Natural killer cell (primary cell): Measurements from ENCODE around the gene KRTAP13-3. TPM values are rescaled to one million over a fixed set of nuclear protein-coding genes. Genes with fewer than 3 reads are reported as not detected.

Experiments
- ATAC-seq, 3 donors: fragments of 150-1000 bp in 2 of 3; fragments of 200-7000 bp in 1 of 3; cut with Tn5 transposase; 1 replicate in 1 of 3; 2 replicates in 2 of 3; pipeline ENCODE4 v1.10.0; 2021; ENCODE audit warnings: mild to moderate bottlenecking in 2 of 3, moderate library complexity in 2 of 3
- DNase-seq, 2 donors: peaks; one replicate each; pipeline versions ENCODE4 v3.0.0 to v3.0.0-alpha.2; 2013 to 2021; ENCODE audit warnings: mixed read lengths in 1 of 2
- H3K27ac ChIP-seq: one replicate; pipeline ENCODE4 v1.5.1; 2013; ENCODE audit warnings: mild to moderate bottlenecking, low read length
- H3K27me3 ChIP-seq: one replicate; pipeline ENCODE4 v1.6.1; 2013; ENCODE audit warnings: low read length; ENCODE audit not compliant: control insufficient read depth, insufficient read depth
- H3K36me3 ChIP-seq: one replicate; pipeline ENCODE4 v1.6.1; 2013; ENCODE audit warnings: low read length; ENCODE audit not compliant: control insufficient read depth, insufficient read depth
- H3K4me1 ChIP-seq: one replicate; pipeline ENCODE4 v1.6.1; 2013; ENCODE audit warnings: low read length; ENCODE audit not compliant: control insufficient read depth, insufficient read depth
- H3K4me3 ChIP-seq: one replicate; pipeline ENCODE4 v1.5.1; 2013; ENCODE audit warnings: low read length
- H3K9me3 ChIP-seq: one replicate; pipeline ENCODE4 v1.6.1; 2013; ENCODE audit warnings: low read length; ENCODE audit not compliant: control insufficient read depth, insufficient read depth
- H3K27ac Mint-ChIP-seq, 2 donors: one replicate each; pipeline ENCODE4 v1.8.0; 2022; ENCODE audit warnings: mild to moderate bottlenecking in 2 of 2, mixed read lengths in 2 of 2, moderate library complexity in 1 of 2
- H3K27me3 Mint-ChIP-seq, 2 donors: one replicate each; pipeline ENCODE4 v1.8.0; 2022; ENCODE audit warnings: low read depth in 2 of 2, mixed read lengths in 2 of 2
- H3K36me3 Mint-ChIP-seq: one replicate; pipeline ENCODE4 v1.8.0; 2022; ENCODE audit warnings: mixed read lengths
- H3K4me1 Mint-ChIP-seq, 2 donors: one replicate each; pipeline ENCODE4 v1.8.0; 2022; ENCODE audit warnings: mixed read lengths in 2 of 2
- H3K4me3 Mint-ChIP-seq: one replicate; pipeline ENCODE4 v1.8.0; 2022; ENCODE audit warnings: mild to moderate bottlenecking, moderate library complexity, mixed read lengths
- H3K9me3 Mint-ChIP-seq, 2 donors: one replicate each; pipeline ENCODE4 v1.8.0; 2022; ENCODE audit warnings: mixed read lengths in 2 of 2
- WGBS: methylation state at CpG from one replicate; pipeline ENCODE4 v1.1.7; 2013; ENCODE audit warnings: missing lambda C conversion rate; ENCODE audit not compliant: insufficient coverage; 5-methylcytosine and 5-hydroxymethylcytosine counted together
- intact Hi-C: fragments of 100-400 bp; cut with micrococcal nuclease; formaldehyde crosslinking; loops from one replicate; pipeline ENCODE4 v1.14.2; 2022
- total RNA-seq, 4 donors: library from RNA; stranded (reverse); fragments of 120-200 nt in 1 of 4; gene quantifications; one replicate each; pipeline versions ENCODE4 v1.2.3 to v1.2.4, GENCODE V29; 2013 to 2022
- TF ChIP-seq, protein P1 (sequence below): fragments of 200-600 bp; IDR thresholded peaks from one replicate; pipeline ENCODE4 v1.8.0; 2022; ENCODE audit warnings: antibody characterized with exemption

Gene KRTAP13-3, protein sequence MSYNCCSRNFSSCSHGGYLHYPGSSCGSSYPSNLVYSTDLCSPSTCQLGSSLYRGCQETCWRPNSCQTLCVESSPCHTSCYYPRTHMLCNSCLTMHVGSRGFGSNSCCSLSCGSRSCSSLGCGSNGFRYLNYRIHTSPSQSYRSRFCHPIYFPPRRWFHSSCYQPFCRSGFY
- not detected for total RNA-seq
- total RNA-seq (2013), result not detected

DNA sequence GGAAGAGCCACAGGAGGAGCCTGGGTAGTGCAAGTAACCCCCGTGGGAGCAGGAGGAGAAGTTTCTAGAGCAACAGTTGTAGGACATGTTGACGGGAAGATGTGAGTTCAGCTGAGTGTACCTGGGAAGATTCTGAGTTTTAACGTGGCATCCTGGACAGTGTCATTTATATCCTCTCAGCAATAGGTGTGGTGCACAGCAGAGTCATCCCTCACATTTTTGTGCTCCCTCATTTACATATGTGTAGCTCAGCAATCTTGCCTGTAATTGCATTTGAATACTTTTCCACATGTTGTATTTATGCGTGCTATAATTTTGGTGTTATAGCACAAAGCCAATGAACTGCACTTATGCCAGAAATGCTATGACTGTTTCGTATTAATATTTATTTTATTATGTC is at the start of gene KRTAP13-3:
Gene KRTAP13-3, minus strand, starts transcription at position 101 of the 400 bp plus-strand sequence. Its CDS starts 14 bp downstream, at position 87.
- TF ChIP-seq, protein P1, sequence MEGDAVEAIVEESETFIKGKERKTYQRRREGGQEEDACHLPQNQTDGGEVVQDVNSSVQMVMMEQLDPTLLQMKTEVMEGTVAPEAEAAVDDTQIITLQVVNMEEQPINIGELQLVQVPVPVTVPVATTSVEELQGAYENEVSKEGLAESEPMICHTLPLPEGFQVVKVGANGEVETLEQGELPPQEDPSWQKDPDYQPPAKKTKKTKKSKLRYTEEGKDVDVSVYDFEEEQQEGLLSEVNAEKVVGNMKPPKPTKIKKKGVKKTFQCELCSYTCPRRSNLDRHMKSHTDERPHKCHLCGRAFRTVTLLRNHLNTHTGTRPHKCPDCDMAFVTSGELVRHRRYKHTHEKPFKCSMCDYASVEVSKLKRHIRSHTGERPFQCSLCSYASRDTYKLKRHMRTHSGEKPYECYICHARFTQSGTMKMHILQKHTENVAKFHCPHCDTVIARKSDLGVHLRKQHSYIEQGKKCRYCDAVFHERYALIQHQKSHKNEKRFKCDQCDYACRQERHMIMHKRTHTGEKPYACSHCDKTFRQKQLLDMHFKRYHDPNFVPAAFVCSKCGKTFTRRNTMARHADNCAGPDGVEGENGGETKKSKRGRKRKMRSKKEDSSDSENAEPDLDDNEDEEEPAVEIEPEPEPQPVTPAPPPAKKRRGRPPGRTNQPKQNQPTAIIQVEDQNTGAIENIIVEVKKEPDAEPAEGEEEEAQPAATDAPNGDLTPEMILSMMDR, result no peak
- DNase-seq, result no peak
- WGBS, result 87% methylated on average over 5 of the region's 5 CpGs
- ATAC-seq, result no peak
- Mint-ChIP-seq H3K9me3 (peaks cover 2 to 4% of the 10 kb centered on the region in 2 donors), H3K27ac (no peak within 1 kb of the TSS), H3K27me3 (no peaks in the 10 kb centered on the region), H3K36me3 (no peaks in the 10 kb centered on the region), H3K4me1 (no peaks in the 10 kb centered on the region), H3K4me3 (no peak within 1 kb of the TSS)
- Histone ChIP-seq H3K4me1 (no peaks in the 10 kb centered on the region), H3K4me3 (no peak within 1 kb of the TSS), H3K27ac (no peak within 1 kb of the TSS), H3K27me3 (no peaks in the 10 kb centered on the region), H3K36me3 (no peaks in the 10 kb centered on the region), H3K9me3 (no peaks in the 10 kb centered on the region)
- intact Hi-C loops, result no loop called here

DNA sequence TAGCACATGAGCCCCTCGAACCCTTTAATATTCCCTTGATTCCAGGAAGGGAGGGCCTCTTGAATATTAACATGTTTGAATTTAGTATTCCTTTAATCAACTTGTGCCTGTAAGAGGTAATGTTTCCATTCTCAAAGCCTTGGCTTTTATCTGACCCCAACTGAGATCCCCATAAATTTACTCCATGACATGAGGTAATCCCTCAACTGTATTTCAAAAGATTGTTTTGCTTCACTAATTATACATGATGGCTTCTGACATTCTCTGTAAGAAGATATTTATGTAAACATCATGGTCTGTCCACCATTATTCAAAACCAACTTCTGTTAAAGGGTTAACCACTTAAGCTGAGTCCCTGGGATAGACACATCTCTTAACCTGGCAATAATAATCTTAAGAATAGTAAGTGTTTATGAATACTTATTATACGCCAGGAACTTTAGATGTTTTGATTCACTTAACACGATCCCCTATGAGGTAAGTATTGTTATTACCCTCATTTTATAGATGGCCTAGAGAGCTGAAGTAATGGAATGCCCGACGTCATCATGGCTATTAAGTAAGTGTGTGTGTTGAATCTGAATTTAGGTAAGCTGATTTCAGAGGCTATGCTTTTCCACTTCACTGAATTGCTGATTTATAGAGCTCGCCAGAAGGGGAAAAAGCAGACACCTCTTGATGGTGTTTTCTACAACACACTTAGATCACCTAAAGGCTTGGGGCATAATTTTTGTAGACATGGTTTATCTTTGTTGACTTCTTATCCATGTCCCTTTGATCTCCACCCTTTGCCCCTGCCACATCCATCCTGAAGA is 43.4 kb upstream of the KRTAP13-3 start:
- 84% methylated on average over 4 of the region's 6 CpGs for WGBS
- H3K27me3 ChIP-seq, result no peaks in the 10 kb centered on the region
- no peaks in the 10 kb centered on the region for H3K4me1 Mint-ChIP-seq

DNA sequence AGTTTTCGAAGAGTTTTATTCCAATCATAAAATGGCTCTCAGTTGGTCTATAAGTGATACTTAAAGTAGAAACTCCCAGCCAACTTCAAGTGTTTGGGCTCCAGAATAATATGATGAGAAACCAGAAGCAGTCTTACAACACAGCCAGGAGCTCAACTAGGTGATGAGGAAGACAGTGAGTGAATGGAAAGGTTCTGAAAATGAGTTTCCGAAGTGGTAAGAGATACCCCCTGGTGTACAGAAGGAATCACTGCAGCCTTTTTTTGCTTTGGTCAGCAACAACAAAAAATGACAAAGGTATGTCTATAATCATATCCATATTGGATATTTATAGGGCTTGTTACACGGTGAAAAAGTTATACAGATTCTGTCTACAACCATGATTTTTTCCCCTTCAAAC is 38.0 kb upstream of the KRTAP13-3 start:
- no peak overlapping the region for H3K27ac Mint-ChIP-seq
- ATAC-seq (no peak), DNase-seq (no peak)
- no peaks in the 10 kb centered on the region for H3K27me3 Mint-ChIP-seq
- Histone ChIP-seq H3K27me3 (no peaks in the 10 kb centered on the region), H3K9me3 (no peaks in the 10 kb centered on the region), H3K4me1 (no peaks in the 10 kb centered on the region), H3K27ac (no peak overlapping the region), H3K4me3 (no peak overlapping the region), H3K36me3 (no peaks in the 10 kb centered on the region)
- TF ChIP-seq, protein P1, result no peak
- WGBS, result 7% methylated on average over 1 of the region's 3 CpGs
- intact Hi-C loops, result no loop called here
- H3K9me3 Mint-ChIP-seq, result peaks cover 0 to 4% of the 10 kb centered on the region in 2 donors
- no peak overlapping the region for H3K4me3 Mint-ChIP-seq
- no peaks in the 10 kb centered on the region for H3K36me3 Mint-ChIP-seq
- no peaks in the 10 kb centered on the region for H3K4me1 Mint-ChIP-seq

More for the DNA sequence above, 43.4 kb upstream of the KRTAP13-3 start:
- H3K27me3 Mint-ChIP-seq, result no peaks in the 10 kb centered on the region
- H3K27ac ChIP-seq, result no peak overlapping the region
- H3K4me1 ChIP-seq, result no peaks in the 10 kb centered on the region
- no peak overlapping the region for H3K4me3 ChIP-seq
- no peaks in the 10 kb centered on the region for H3K36me3 Mint-ChIP-seq
- intact Hi-C loops, result no loop called here
- no peaks in the 10 kb centered on the region for H3K36me3 ChIP-seq
- no peak overlapping the region for H3K4me3 Mint-ChIP-seq
- H3K27ac Mint-ChIP-seq, result no peak overlapping the region
- H3K9me3 Mint-ChIP-seq, result peaks cover 5 to 6% of the 10 kb centered on the region in 2 donors
- no peaks in the 10 kb centered on the region for H3K9me3 ChIP-seq
- TF ChIP-seq, protein P1, result no peak
- no peak for ATAC-seq
- DNase-seq, result no peak
